ENCODE data around the gene DIS3L. TPM values are rescaled to one million over a fixed set of nuclear protein-coding genes. Genes with fewer than 3 reads are reported as not detected.

Gene DIS3L
- total RNA-seq, 1 experiment from 2014 or later: 31.1 TPM

DNA sequence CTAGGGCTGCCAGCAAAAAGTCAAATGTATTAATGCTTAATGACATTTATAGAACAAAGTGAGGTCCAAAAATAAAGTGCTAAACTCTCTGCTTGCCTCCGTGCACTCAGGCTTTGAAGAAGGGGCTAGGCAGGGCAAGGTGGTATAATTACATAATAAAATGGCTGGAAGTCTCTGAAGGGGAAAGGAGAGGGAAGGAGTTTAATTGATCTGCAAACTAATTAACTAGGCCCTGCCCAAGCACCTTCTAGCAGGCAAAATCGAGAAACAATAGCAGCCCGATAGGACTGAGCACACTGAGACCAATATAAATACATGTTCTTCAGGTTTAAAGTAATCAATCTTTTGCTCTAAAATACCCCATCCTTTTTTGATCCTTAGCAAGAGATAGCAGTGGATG, 13.0 kb downstream of the DIS3L start:
- intact Hi-C loops (cut with micrococcal nuclease; ENCODE audit: unreplicated experiment) (no loop called here), in situ Hi-C loops (cut with HindIII; ENCODE audit: low pct_unique_long_range_greater_than_20kb, low sequenced_read_pairs) (no loop called here)
- ChIA-PET CTCF (no interaction called here), POLR2A (interaction anchor here (0.6 kb wide), 1 partner anchor 10 kb away, joined by 5 read pairs; no protein-coding TSS in a partner anchor)
- Histone ChIP-seq H3K27ac (ENCODE audit: low read length) (no peak overlapping the region), H3K27me3 (ENCODE audit: control insufficient read depth, insufficient read depth, low read length) (no peaks in the 10 kb centered on the region), H3K4me1 (ENCODE audit: control insufficient read depth, insufficient read depth, low read length) (no peaks in the 10 kb centered on the region), H3K9me3 (ENCODE audit: control insufficient read depth, insufficient read depth, low read depth, low read length) (no peaks in the 10 kb centered on the region), H3K4me3 (ENCODE audit: low read depth in 2 of 2, low read length in 2 of 2) (no peak overlapping the region), H3K36me3 (ENCODE audit: control insufficient read depth, insufficient read depth, low read length) (no peaks in the 10 kb centered on the region)
- BruUV-seq (replicated peaks): no TSS peak
- TF ChIP-seq, protein P1, sequence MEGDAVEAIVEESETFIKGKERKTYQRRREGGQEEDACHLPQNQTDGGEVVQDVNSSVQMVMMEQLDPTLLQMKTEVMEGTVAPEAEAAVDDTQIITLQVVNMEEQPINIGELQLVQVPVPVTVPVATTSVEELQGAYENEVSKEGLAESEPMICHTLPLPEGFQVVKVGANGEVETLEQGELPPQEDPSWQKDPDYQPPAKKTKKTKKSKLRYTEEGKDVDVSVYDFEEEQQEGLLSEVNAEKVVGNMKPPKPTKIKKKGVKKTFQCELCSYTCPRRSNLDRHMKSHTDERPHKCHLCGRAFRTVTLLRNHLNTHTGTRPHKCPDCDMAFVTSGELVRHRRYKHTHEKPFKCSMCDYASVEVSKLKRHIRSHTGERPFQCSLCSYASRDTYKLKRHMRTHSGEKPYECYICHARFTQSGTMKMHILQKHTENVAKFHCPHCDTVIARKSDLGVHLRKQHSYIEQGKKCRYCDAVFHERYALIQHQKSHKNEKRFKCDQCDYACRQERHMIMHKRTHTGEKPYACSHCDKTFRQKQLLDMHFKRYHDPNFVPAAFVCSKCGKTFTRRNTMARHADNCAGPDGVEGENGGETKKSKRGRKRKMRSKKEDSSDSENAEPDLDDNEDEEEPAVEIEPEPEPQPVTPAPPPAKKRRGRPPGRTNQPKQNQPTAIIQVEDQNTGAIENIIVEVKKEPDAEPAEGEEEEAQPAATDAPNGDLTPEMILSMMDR (IDR thresholded peaks at IDR 0.05): no peak
- TF ChIP-seq SIN3A (IDR thresholded peaks at IDR 0.05; ENCODE audit: borderline replicate concordance, insufficient read depth, low read depth, low read length) (no peak), TCF7L2 (IDR thresholded peaks at IDR 0.05; ENCODE audit: low read depth, low read length) (no peak), POLR2AphosphoS5 (IDR thresholded peaks at IDR 0.05; ENCODE audit: low read depth, low read length) (no peak)
- TF ChIP-seq, protein P2, sequence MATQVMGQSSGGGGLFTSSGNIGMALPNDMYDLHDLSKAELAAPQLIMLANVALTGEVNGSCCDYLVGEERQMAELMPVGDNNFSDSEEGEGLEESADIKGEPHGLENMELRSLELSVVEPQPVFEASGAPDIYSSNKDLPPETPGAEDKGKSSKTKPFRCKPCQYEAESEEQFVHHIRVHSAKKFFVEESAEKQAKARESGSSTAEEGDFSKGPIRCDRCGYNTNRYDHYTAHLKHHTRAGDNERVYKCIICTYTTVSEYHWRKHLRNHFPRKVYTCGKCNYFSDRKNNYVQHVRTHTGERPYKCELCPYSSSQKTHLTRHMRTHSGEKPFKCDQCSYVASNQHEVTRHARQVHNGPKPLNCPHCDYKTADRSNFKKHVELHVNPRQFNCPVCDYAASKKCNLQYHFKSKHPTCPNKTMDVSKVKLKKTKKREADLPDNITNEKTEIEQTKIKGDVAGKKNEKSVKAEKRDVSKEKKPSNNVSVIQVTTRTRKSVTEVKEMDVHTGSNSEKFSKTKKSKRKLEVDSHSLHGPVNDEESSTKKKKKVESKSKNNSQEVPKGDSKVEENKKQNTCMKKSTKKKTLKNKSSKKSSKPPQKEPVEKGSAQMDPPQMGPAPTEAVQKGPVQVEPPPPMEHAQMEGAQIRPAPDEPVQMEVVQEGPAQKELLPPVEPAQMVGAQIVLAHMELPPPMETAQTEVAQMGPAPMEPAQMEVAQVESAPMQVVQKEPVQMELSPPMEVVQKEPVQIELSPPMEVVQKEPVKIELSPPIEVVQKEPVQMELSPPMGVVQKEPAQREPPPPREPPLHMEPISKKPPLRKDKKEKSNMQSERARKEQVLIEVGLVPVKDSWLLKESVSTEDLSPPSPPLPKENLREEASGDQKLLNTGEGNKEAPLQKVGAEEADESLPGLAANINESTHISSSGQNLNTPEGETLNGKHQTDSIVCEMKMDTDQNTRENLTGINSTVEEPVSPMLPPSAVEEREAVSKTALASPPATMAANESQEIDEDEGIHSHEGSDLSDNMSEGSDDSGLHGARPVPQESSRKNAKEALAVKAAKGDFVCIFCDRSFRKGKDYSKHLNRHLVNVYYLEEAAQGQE (IDR thresholded peaks at IDR 0.05; ENCODE audit: insufficient read depth in 1 of 2, low read depth in 2 of 2, low read length in 1 of 2): no peak
- ATAC-seq (no peak), DNase-seq (ENCODE audit: low read depth, low spot score) (no peak)

DNA sequence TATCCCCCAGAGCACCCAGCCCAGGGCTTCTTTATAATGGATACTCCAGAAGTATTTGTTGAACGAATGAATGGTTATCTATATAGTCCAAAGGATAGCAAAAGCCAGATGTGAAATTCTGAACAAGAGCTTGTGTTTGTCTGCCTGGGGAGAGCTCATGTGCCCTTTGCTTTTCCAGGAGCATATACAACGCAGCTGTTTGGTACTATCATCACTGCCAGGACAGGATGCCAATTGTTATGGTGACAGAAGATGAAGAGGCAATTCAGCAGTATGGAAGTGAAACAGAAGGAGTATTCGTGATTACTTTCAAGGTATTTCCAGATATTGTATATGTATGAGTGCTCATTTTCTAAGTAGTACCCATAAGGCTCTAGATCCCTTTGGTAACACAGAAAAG, 15.2 kb downstream of the DIS3L start:
- ATAC-seq (no peak), DNase-seq (ENCODE audit: low read depth, low spot score) (no peak)
- TF ChIP-seq SIN3A (IDR thresholded peaks at IDR 0.05; ENCODE audit: borderline replicate concordance, insufficient read depth, low read depth, low read length): no peak
- TF ChIP-seq TCF7L2 (IDR thresholded peaks at IDR 0.05; ENCODE audit: low read depth, low read length): no peak
- no peak for TF ChIP-seq POLR2AphosphoS5 (IDR thresholded peaks at IDR 0.05; ENCODE audit: low read depth, low read length)
- TF ChIP-seq, protein P2 (IDR thresholded peaks at IDR 0.05; ENCODE audit: insufficient read depth in 1 of 2, low read depth in 2 of 2, low read length in 1 of 2): no peak
- TF ChIP-seq, protein P1 (IDR thresholded peaks at IDR 0.05): no peak
- in situ Hi-C loops (cut with HindIII; ENCODE audit: low pct_unique_long_range_greater_than_20kb, low sequenced_read_pairs) (no loop called here), intact Hi-C loops (cut with micrococcal nuclease; ENCODE audit: unreplicated experiment) (no loop called here)
- Histone ChIP-seq H3K36me3 (ENCODE audit: control insufficient read depth, insufficient read depth, low read length) (peaks cover 2% of the 10 kb centered on the region; the same call in 1 of the 2 replicates), H3K4me3 (ENCODE audit: low read depth in 2 of 2, low read length in 2 of 2) (no peak overlapping the region), H3K27ac (ENCODE audit: low read length) (no peak overlapping the region), H3K27me3 (ENCODE audit: control insufficient read depth, insufficient read depth, low read length) (no peaks in the 10 kb centered on the region), H3K4me1 (ENCODE audit: control insufficient read depth, insufficient read depth, low read length) (no peaks in the 10 kb centered on the region), H3K9me3 (ENCODE audit: control insufficient read depth, insufficient read depth, low read depth, low read length) (no peaks in the 10 kb centered on the region)
- ChIA-PET POLR2A (no interaction called here), CTCF (interaction anchor here (0.5 kb wide), 1 partner anchor 1918 kb away, joined by 3 read pairs; no protein-coding TSS in a partner anchor)
- BruUV-seq (replicated peaks): no TSS peak

All from Panc1 (cell line).